HepG2 (cell line): ENCODE measurements around the gene TTLL11. TPM values are rescaled to one million over a fixed set of nuclear protein-coding genes. Genes with fewer than 3 reads are reported as not detected.

Source experiments
- ATAC-seq: fragments of 200-7000 bp; cut with Tn5 transposase; 3 replicates; pipeline ENCODE4 v1.9.1; 2020; ENCODE audit warnings: mild to moderate bottlenecking, moderate library complexity
- BruUV-seq: library from RNA; stranded (reverse); fragments of 400-500 nt; replicated peaks from 2 replicates; lab custom pipeline; 2021; lab: Mats Ljungman, UMichigan
- CTCF ChIA-PET: fragments of 300-600 bp; formaldehyde crosslinking; extraction: SDS; loops from one replicate; lab custom pipeline; 2021; ENCODE audit warnings: low total read pairs, inconsistent platforms, low intra/inter-chr PET ratio; lab: Yijun Ruan, JAX
- POLR2A ChIA-PET: fragments of 350-600 bp; sonication (Branson Sonifier 250); formaldehyde crosslinking; loops from one replicate; lab custom pipeline; 2020; ENCODE audit warnings: antibody characterized with exemption, inconsistent platforms; lab: Yijun Ruan, JAX
- DNase-seq: peaks from one replicate; pipeline ENCODE4 v3.0.0-alpha.2; 2015; ENCODE audit warnings: low spot score
- FAIRE-seq: peaks from 3 replicates; lab custom pipeline; 2011; peaks lifted over from hg19 to GRCh38; lab: Jason Lieb, UNC
- H2AFZ ChIP-seq: one replicate; pipeline ENCODE4 v1.6.1; 2011; ENCODE audit warnings: low read length, inconsistent platforms
- H3K27ac ChIP-seq: fragments of 300-600 bp; 3 replicates; pipeline ENCODE4 v1.8.0; 2011; ENCODE audit warnings: mixed run types, mild to moderate bottlenecking, mixed read lengths, low read length, inconsistent platforms; ENCODE audit not compliant: insufficient read depth; ENCODE audit errors: extremely low read length
- H3K27me3 ChIP-seq, 2 experiments: fragments of 200-600 bp in 1 of 2; 2 replicates in 1 of 2; 3 replicates in 1 of 2; pipeline versions ENCODE4 v1.6.0 to v1.8.0; 2011; ENCODE audit warnings: low read length in 2 of 2, mild to moderate bottlenecking in 2 of 2, moderate library complexity in 2 of 2, inconsistent platforms in 1 of 2; ENCODE audit not compliant: insufficient read depth in 2 of 2, control insufficient read depth in 1 of 2
- H3K36me3 ChIP-seq, 2 experiments: fragments of 200-600 bp in 1 of 2; replicated peaks in 1 of 2; 2 replicates in 1 of 2; 3 replicates in 1 of 2; pipeline versions ENCODE4 v1.5.1 to v1.8.0; 2011; ENCODE audit warnings: low read length in 2 of 2, inconsistent platforms in 1 of 2; ENCODE audit not compliant: insufficient read depth in 2 of 2, control insufficient read depth in 1 of 2
- H3K4me1 ChIP-seq: 2 replicates; pipeline ENCODE4 v1.5.1; 2012; ENCODE audit warnings: low read length, inconsistent platforms; ENCODE audit not compliant: insufficient read depth
- H3K4me2 ChIP-seq: 2 replicates; pipeline ENCODE4 v1.6.0; 2011; ENCODE audit warnings: low read depth, low read length, inconsistent platforms
- H3K4me3 ChIP-seq, 3 experiments: fragments of 200-600 bp in 1 of 3; sonication (generic), shearing (Covaris generic) in 1 of 3; replicated peaks in 1 of 3; 2 replicates each; pipeline ENCODE4 v1.5.1; 2011 to 2016; ENCODE audit warnings: low read length in 3 of 3, inconsistent platforms in 2 of 3, low read depth in 2 of 3, mild to moderate bottlenecking in 2 of 3, control low read depth in 1 of 3, mixed read lengths in 1 of 3; ENCODE audit not compliant: insufficient read depth in 1 of 3
- H3K79me2 ChIP-seq: one replicate; pipeline ENCODE4 v1.6.1; 2011; ENCODE audit warnings: low read length, inconsistent platforms; ENCODE audit not compliant: insufficient read depth
- H3K9ac ChIP-seq: 2 replicates; pipeline ENCODE4 v1.6.0; 2011; ENCODE audit warnings: mild to moderate bottlenecking, low read depth, low read length, inconsistent platforms; ENCODE audit not compliant: insufficient read depth
- H3K9me3 ChIP-seq: 2 replicates; pipeline ENCODE4 v1.5.1; 2012; ENCODE audit warnings: mild to moderate bottlenecking, low read length
- H4K20me1 ChIP-seq: 2 replicates; pipeline ENCODE4 v1.6.0; 2011; ENCODE audit warnings: inconsistent platforms, mild to moderate bottlenecking, low read length, moderate library complexity; ENCODE audit not compliant: insufficient read depth
- ATF7 ChIP-seq, 2 experiments: fragments of 450-650 bp in 1 of 2; sonication (generic) in 1 of 2; formaldehyde crosslinking in 1 of 2; IDR thresholded peaks; 2 replicates each; pipeline versions ENCODE4 v1.4.0 to v1.6.1; 2016 to 2020; ENCODE audit warnings: antibody characterized with exemption in 1 of 2, mild to moderate bottlenecking in 1 of 2, missing genetic modification reagents in 1 of 2
- CEBPB ChIP-seq: IDR thresholded peaks from 2 replicates; pipeline ENCODE4 v1.6.1; 2011; ENCODE audit warnings: low read depth, low read length, improper control_type of control experiment, borderline replicate concordance
- EEA1 ChIP-seq: sonication (generic); formaldehyde crosslinking; IDR thresholded peaks from 2 replicates; pipeline ENCODE4 v1.5.1; 2020; ENCODE audit warnings: mild to moderate bottlenecking, missing genetic modification reagents, borderline replicate concordance
- ETV5 ChIP-seq: IDR thresholded peaks from 2 replicates; pipeline ENCODE4 v1.6.1; 2018; ENCODE audit warnings: missing biosample characterization, missing genetic modification reagents, inconsistent platforms, borderline replicate concordance
- KDM3A ChIP-seq: IDR thresholded peaks from 2 replicates; pipeline ENCODE4 v1.6.1; 2018; ENCODE audit warnings: low read depth, missing compliant biosample characterization
- MAFF ChIP-seq: IDR thresholded peaks from 2 replicates; pipeline ENCODE4 v1.6.1; 2011; ENCODE audit warnings: low read depth, low read length, improper control_type of control experiment
- MAFK ChIP-seq, 2 experiments: IDR thresholded peaks in 1 of 2; conservative IDR thresholded peaks in 1 of 2; 2 replicates each; pipeline ENCODE4 v1.6.1; 2011; ENCODE audit warnings: improper control_type of control experiment in 2 of 2, low read length in 2 of 2
- NR2F2 ChIP-seq: IDR thresholded peaks from 2 replicates; pipeline ENCODE4 v1.6.1; 2012; ENCODE audit warnings: low read depth, inconsistent platforms, borderline replicate concordance
- POLR2G ChIP-seq: fragments of 200-400 bp; formaldehyde crosslinking; IDR thresholded peaks from 2 replicates; pipeline ENCODE4 v1.6.1; 2018; ENCODE audit warnings: mild to moderate bottlenecking, low read depth, low read length, moderate library complexity
- SAFB2 ChIP-seq: sonication (generic); formaldehyde crosslinking; IDR thresholded peaks from 2 replicates; pipeline ENCODE4 v1.5.1; 2020; ENCODE audit warnings: missing genetic modification reagents, low read depth, mild to moderate bottlenecking, borderline replicate concordance
- ZBTB21 ChIP-seq: sonication (generic); formaldehyde crosslinking; IDR thresholded peaks from 2 replicates; pipeline ENCODE4 v1.4.0; 2020; ENCODE audit warnings: missing genetic modification reagents
- WGBS: methylation state at CpG from one replicate; pipeline ENCODE4 v1.1.6; 2017; ENCODE audit warnings: low lambda C conversion rate; 5-methylcytosine and 5-hydroxymethylcytosine counted together
- in situ Hi-C: cut with HindIII; loops from 2 replicates; pipeline ENCODE4 v1.10.0; 2017; ENCODE audit warnings: low pct_unique_long_range_greater_than_20kb; ENCODE audit not compliant: extremely low pct_ligation_motif_present
- intact Hi-C: fragments of 100-400 bp; cut with micrococcal nuclease; formaldehyde crosslinking; loops from one replicate; pipeline ENCODE4 v1.10.0; 2022; ENCODE audit not compliant: unreplicated experiment
- polyA plus RNA-seq, 8 experiments: library from polyadenylated mRNA; depleted of rRNA in 3 of 8; stranded (reverse) in 7 of 8; unstranded in 1 of 8; fragments of >200 nt; fragmentation: Illumina TruSeq in 4 of 8; extraction: Trizol in 4 of 8; gene quantifications; 2 replicates each; pipeline versions ENCODE4 v1.2.1 to v1.2.3, GENCODE V29; 2011 to 2016; ENCODE audit warnings: low read depth in 4 of 8, missing spikeins in 1 of 8, mixed read lengths in 1 of 8; ENCODE audit not compliant: insufficient read depth in 1 of 8
- total RNA-seq, 5 experiments: library from RNA; depleted of rRNA; stranded (reverse); fragments of >200 nt; fragmentation: Illumina TruSeq; extraction: Trizol; gene quantifications; 2 replicates each; pipeline ENCODE4 v1.2.3, GENCODE V29; 2016; ENCODE audit warnings: low read depth in 1 of 5
- TF ChIP-seq, protein P1 (sequence below): sonication (generic); formaldehyde crosslinking; IDR thresholded peaks from 2 replicates; pipeline ENCODE4 v1.4.0; 2020; ENCODE audit warnings: low read depth, mild to moderate bottlenecking, missing genetic modification reagents
- TF ChIP-seq, protein P2 (sequence below): sonication (generic); formaldehyde crosslinking; IDR thresholded peaks from 2 replicates; pipeline ENCODE4 v1.5.1; 2020; ENCODE audit warnings: mild to moderate bottlenecking, missing genetic modification reagents, moderate library complexity

Gene TTLL11
- total and polyA plus RNA-seq, 2 of the 13 experiments (the other 11 are each of a cell fraction or from before 2014, with no cell fraction given): 4.5 to 5.2 TPM

DNA sequence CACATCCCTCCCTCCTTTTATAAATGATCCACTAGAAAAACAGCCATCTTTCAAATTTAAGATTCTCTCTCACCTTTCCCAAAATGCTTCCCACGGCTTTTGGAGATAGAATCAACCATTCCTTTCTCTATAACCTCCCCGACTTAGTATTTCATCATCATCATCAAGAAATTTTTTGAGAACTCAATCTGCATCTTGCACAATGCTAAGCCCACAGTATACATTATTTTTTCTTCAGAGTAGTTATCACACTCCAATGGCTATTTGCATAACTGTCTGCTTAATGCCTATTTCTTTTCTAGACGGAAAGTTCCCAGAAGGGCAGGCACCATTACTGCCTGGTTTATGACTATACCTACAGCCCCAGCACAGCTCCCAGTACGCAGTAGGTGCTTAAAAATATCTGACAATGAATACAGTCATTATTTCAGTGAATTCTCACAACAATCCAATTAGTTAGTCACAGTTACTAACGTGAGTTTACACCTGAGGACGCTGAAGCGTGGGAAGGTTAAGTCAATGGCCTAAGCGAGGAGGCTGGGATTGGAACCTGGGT lies 212.7 kb downstream of the TTLL11 start:
- ATAC-seq (no peak), FAIRE-seq (no peak), DNase-seq (no peak)
- Histone ChIP-seq H3K4me3 (no peak overlapping the region), H3K9me3 (no peaks in the 10 kb centered on the region), H3K4me2 (no peak overlapping the region), H3K36me3 (no peaks in the 10 kb centered on the region), H3K27ac (no peak overlapping the region), H4K20me1 (no peaks in the 10 kb centered on the region), H3K4me1 (no peaks in the 10 kb centered on the region), H3K9ac (no peak overlapping the region), H2AFZ (no peak overlapping the region), H3K79me2 (no peaks in the 10 kb centered on the region), H3K27me3 (peaks cover 3 to 37% of the 10 kb centered on the region in 2 experiments; a peak in 3 of 5 replicates)
- CTCF ChIA-PET: no interaction called here
- 31% methylated on average over 8 of the region's 8 CpGs for WGBS
- in situ Hi-C loops (no loop called here), intact Hi-C loops (no loop called here)
- BruUV-seq: no TSS peak
- POLR2A ChIA-PET: no interaction called here
- 0 out of 2 replicates have a peak, but pooled peaks have one; percentile 3 for TF ChIP-seq ATF7 (IDR thresholded peaks at IDR 0.05)
- no peak for TF ChIP-seq ATF7 (CRISPR knock-in tag; IDR thresholded peaks at IDR 0.05)
- TF ChIP-seq POLR2G: no peak
- TF ChIP-seq ZBTB21: no peak
- TF ChIP-seq CEBPB: 0 out of 2 replicates have a peak, but pooled peaks have one; percentile 36
- no peak for TF ChIP-seq NR2F2
- no peak for TF ChIP-seq EEA1

DNA sequence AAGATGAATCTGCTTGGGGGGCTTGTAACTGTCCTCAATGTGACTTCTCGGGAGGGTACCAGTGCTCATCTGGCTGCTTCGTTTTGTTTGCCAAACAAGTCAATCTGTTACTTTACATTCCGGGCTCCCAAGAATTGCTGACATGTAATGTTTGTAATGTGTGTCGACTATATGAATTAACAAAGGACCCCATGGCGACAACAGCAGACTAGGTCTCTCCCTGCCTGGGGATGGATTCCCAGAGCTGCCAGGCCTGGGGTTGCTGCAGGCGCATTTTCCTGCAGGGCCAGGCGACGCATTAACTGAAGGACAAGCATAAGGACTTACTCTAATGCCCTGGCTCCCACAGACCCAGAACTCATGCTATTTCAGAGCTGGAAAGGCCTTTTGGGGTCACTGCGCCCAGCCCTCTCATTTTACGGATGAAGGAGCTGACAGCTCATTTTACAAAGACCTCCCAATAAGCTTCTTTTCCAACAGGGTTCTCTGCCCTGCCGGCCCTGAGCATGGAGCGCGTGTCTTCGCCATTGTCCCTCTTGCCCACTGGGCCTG lies 214.8 kb downstream of the TTLL11 start:
- CTCF ChIA-PET: no interaction called here
- Histone ChIP-seq H3K4me1 (no peaks in the 10 kb centered on the region), H3K9me3 (no peaks in the 10 kb centered on the region), H4K20me1 (no peaks in the 10 kb centered on the region), H3K36me3 (no peaks in the 10 kb centered on the region), H2AFZ (no peak overlapping the region), H3K9ac (no peak overlapping the region), H3K27ac (no peak overlapping the region), H3K4me2 (no peak overlapping the region), H3K4me3 (no peak overlapping the region), H3K79me2 (no peaks in the 10 kb centered on the region), H3K27me3 (peaks cover 3 to 36% of the 10 kb centered on the region in 2 experiments; a peak in 3 of 5 replicates)
- 71% methylated on average over 13 of the region's 14 CpGs for WGBS
- intact Hi-C loops (no loop called here), in situ Hi-C loops (no loop called here)
- POLR2A ChIA-PET: no interaction called here
- no peak for DNase-seq
- no TSS peak for BruUV-seq
- FAIRE-seq: no peak
- ATAC-seq: no peak
- TF ChIP-seq, protein P1, sequence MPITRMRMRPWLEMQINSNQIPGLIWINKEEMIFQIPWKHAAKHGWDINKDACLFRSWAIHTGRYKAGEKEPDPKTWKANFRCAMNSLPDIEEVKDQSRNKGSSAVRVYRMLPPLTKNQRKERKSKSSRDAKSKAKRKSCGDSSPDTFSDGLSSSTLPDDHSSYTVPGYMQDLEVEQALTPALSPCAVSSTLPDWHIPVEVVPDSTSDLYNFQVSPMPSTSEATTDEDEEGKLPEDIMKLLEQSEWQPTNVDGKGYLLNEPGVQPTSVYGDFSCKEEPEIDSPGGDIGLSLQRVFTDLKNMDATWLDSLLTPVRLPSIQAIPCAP (CRISPR knock-in tag): no peak
- TF ChIP-seq MAFF (peak; percentile 67; the same call in 1 of the 2 replicates), MAFK (conservative IDR thresholded peaks at IDR 0.05 in 1 of 2, IDR thresholded peaks at IDR 0.05 in 1 of 2; ENCODE audit: low read length in 2 of 2) (peak; percentile 56 to 85; a peak in 3 of 4 replicates), POLR2G (no peak), KDM3A (CRISPR knock-in tag) (no peak), ETV5 (CRISPR knock-in tag) (no peak), SAFB2 (CRISPR knock-in tag) (no peak)
- TF ChIP-seq, protein P2, sequence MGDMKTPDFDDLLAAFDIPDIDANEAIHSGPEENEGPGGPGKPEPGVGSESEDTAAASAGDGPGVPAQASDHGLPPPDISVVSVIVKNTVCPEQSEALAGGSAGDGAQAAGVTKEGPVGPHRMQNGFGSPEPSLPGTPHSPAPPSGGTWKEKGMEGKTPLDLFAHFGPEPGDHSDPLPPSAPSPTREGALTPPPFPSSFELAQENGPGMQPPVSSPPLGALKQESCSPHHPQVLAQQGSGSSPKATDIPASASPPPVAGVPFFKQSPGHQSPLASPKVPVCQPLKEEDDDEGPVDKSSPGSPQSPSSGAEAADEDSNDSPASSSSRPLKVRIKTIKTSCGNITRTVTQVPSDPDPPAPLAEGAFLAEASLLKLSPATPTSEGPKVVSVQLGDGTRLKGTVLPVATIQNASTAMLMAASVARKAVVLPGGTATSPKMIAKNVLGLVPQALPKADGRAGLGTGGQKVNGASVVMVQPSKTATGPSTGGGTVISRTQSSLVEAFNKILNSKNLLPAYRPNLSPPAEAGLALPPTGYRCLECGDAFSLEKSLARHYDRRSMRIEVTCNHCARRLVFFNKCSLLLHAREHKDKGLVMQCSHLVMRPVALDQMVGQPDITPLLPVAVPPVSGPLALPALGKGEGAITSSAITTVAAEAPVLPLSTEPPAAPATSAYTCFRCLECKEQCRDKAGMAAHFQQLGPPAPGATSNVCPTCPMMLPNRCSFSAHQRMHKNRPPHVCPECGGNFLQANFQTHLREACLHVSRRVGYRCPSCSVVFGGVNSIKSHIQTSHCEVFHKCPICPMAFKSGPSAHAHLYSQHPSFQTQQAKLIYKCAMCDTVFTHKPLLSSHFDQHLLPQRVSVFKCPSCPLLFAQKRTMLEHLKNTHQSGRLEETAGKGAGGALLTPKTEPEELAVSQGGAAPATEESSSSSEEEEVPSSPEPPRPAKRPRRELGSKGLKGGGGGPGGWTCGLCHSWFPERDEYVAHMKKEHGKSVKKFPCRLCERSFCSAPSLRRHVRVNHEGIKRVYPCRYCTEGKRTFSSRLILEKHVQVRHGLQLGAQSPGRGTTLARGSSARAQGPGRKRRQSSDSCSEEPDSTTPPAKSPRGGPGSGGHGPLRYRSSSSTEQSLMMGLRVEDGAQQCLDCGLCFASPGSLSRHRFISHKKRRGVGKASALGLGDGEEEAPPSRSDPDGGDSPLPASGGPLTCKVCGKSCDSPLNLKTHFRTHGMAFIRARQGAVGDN: no peak
